GM23338 (cell line): Measurements from ENCODE around the gene MARCHF9.

Source experiments
- CTCF ChIP-seq, 2 experiments: fragments of 200-600 bp in 1 of 2; sonication (generic) in 1 of 2; conservative IDR thresholded peaks; 2 replicates each; pipeline versions ENCODE4 v1.5.1 to v1.6.1; 2016 to 2017; ENCODE audit warnings: antibody characterized with exemption in 2 of 2, low read depth in 2 of 2, mild to moderate bottlenecking in 2 of 2, moderate library complexity in 1 of 2
- EZH2 ChIP-seq: fragments of 200-600 bp; sonication (generic); IDR thresholded peaks from one replicate; pipeline ENCODE4 v1.8.0; 2017; ENCODE audit warnings: antibody characterized with exemption, mild to moderate bottlenecking, low read depth; ENCODE audit not compliant: unreplicated experiment
- EZH2phosphoT487 ChIP-seq: fragments of 200-600 bp; sonication (generic); IDR thresholded peaks from one replicate; pipeline ENCODE4 v1.8.1; 2018; ENCODE audit warnings: antibody characterized with exemption; ENCODE audit not compliant: unreplicated experiment
- JUNB ChIP-seq: IDR thresholded peaks from one replicate; pipeline ENCODE4 v1.6.1; 2016; ENCODE audit warnings: antibody characterized with exemption; ENCODE audit not compliant: unreplicated experiment
- POLR2AphosphoS5 ChIP-seq: IDR thresholded peaks from 2 replicates; pipeline ENCODE4 v1.6.1; 2016; ENCODE audit warnings: antibody characterized with exemption, low read depth
- STAT1 ChIP-seq: IDR thresholded peaks from one replicate; pipeline ENCODE4 v1.6.1; 2016; ENCODE audit warnings: antibody characterized with exemption; ENCODE audit not compliant: unreplicated experiment

- TF ChIP-seq EZH2 = no peak
- no peak for TF ChIP-seq EZH2phosphoT487
- no peak for TF ChIP-seq STAT1
- no peak for TF ChIP-seq CTCF (conservative IDR thresholded peaks at IDR 0.05; ENCODE audit: low read depth in 2 of 2)
- no peak for TF ChIP-seq POLR2AphosphoS5
- no peak for TF ChIP-seq JUNB
Measured at GRCh38 chr12:57781244-57781643, 26.3 kb downstream of the MARCHF9 start.
